HepG2 (cell line): ENCODE measurements around the gene IFNB1.

Experiments
- CTCF ChIP-seq: sonication (generic); formaldehyde crosslinking; IDR thresholded peaks from 2 replicates; pipeline ENCODE4 v1.5.0; 2020; ENCODE audit warnings: mild to moderate bottlenecking, missing genetic modification reagents, moderate library complexity
- GABPB1 ChIP-seq: IDR thresholded peaks from 2 replicates; pipeline ENCODE4 v1.6.1; 2016; ENCODE audit warnings: mild to moderate bottlenecking, missing genetic modification reagents, moderate library complexity, missing compliant biosample characterization
- SRSF9 ChIP-seq: fragments of 200-400 bp; formaldehyde crosslinking; IDR thresholded peaks from 2 replicates; pipeline ENCODE4 v1.6.1; 2018; ENCODE audit warnings: borderline replicate concordance, mild to moderate bottlenecking, low read depth, low read length; ENCODE audit not compliant: insufficient read depth, poor library complexity, severe bottlenecking
- U2AF1 ChIP-seq: fragments of 200-400 bp; formaldehyde crosslinking; optimal IDR thresholded peaks from 2 replicates; pipeline ENCODE3; 2017; ENCODE audit warnings: mild to moderate bottlenecking, low read depth, low read length
- ZNF670 ChIP-seq: sonication (generic); formaldehyde crosslinking; IDR thresholded peaks from 2 replicates; pipeline ENCODE4 v1.8.0; 2022; ENCODE audit warnings: mild to moderate bottlenecking, missing genetic modification reagents, borderline replicate concordance
- ZZZ3 ChIP-seq: sonication (generic); formaldehyde crosslinking; IDR thresholded peaks from 2 replicates; pipeline ENCODE4 v1.4.0; 2020; ENCODE audit warnings: missing genetic modification reagents, mild to moderate bottlenecking, borderline replicate concordance

- no peak for TF ChIP-seq CTCF
- no peak for TF ChIP-seq ZNF670 (CRISPR knock-in tag)
- no peak for TF ChIP-seq GABPB1 (CRISPR knock-in tag)
- TF ChIP-seq ZZZ3 (CRISPR knock-in tag), result no peak
- no peak for TF ChIP-seq U2AF1
- no peak for TF ChIP-seq SRSF9
Observed at GRCh38 chr9:21053851-21054250, 23.9 kb downstream of the IFNB1 start.
